Measurements from ENCODE around the gene MAEA.

DNA sequence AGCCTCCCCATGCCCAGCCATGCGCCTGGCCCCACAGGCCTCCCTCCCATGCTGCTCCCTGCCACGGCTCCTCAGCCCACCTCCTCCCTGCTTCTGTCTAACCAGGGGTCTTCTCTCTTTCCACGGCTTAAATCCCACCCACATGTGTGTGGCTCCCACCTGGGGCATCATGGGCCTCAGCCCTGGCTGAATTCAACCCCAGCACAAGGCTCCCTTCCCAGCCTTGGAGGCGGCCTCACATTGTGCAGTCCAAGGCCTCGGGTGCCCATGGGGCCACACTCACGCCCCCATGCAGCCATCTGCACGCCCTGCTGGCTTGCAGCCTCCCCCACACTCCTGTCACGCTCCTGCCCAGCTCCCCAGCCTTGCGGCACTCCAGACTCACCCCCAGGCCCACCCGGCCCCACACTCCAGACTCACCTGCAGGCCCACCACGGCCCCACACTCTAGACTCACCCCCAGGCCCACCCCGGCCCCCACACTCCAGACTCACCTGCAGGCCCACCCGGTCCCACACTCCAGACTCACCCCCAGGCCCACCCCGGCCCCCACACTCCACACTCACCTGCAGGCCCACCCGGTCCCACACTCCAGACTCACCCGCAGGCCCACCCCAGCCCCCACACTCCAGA, 27.0 kb downstream of the MAEA start:
- TF ChIP-seq CTCF (conservative IDR thresholded peaks at IDR 0.05) (no peak), ZFX (IDR thresholded peaks at IDR 0.05) (no peak)

All from C4-2B (cell line).